Stimulated activated CD8-positive, alpha-beta memory T cell treated with anti-CD3 and anti-CD28 coated beads, Interleukin-12 subunit alpha, Interleukin-12 subunit beta, amount 100 ng/mL, for 1 hour (primary cell): Measurements from ENCODE around the gene DDAH1.
"Not testable (repeated sequence)": the region's sequence is repeated elsewhere in the genome, so short reads cannot be mapped to it uniquely, and the experiment has no call there.

Source experiments
- DNase-seq: peaks from one replicate; pipeline ENCODE4 v3.0.0-alpha.2; 2020; ENCODE audit warnings: low read depth

DDAH1 gene

GRCh38 chr1:85470130-85470529, 5.2 kb upstream of the DDAH1 start:
- not testable (repeated sequence) for DNase-seq

- no peak for DNase-seq
These were observed 3.1 kb upstream of the DDAH1 start for GRCh38 chr1:85467929-85468540.

- no peak for DNase-seq
These were observed 2.1 kb upstream of the DDAH1 start for GRCh38 chr1:85467036-85467435.

- no peak for DNase-seq
These were observed 801 bp upstream of the DDAH1 start for GRCh38 chr1:85465786-85466134.

- DNase-seq, result no peak
These were observed 361 bp downstream of the DDAH1 start for GRCh38 chr1:85464497-85465098.

- no peak for DNase-seq
These were observed 1.0 kb downstream of the DDAH1 start for GRCh38 chr1:85463731-85464496.

- DNase-seq, result no peak
These were observed 1.9 kb downstream of the DDAH1 start for GRCh38 chr1:85462931-85463649.

- DNase-seq, result no peak
These were observed 3.6 kb downstream of the DDAH1 start for GRCh38 chr1:85461216-85461918.

- DNase-seq, result no peak
These were observed 4.3 kb downstream of the DDAH1 start for GRCh38 chr1:85460555-85461088.

GRCh38 chr1:85459290-85459689, 5.7 kb downstream of the DDAH1 start:
- DNase-seq, result no peak

- DNase-seq, result no peak
These were observed 10.7 kb downstream of the DDAH1 start for GRCh38 chr1:85454214-85454613.

- DNase-seq, result no peak
These were observed 11.2 kb downstream of the DDAH1 start for GRCh38 chr1:85453640-85454194.

- no peak for DNase-seq
These were observed 12.0 kb downstream of the DDAH1 start for GRCh38 chr1:85452948-85453347.

- no peak for DNase-seq
These were observed 13.6 kb downstream of the DDAH1 start for GRCh38 chr1:85451236-85451830.

GRCh38 chr1:85450832-85451231, 14.1 kb downstream of the DDAH1 start:
- no peak for DNase-seq

GRCh38 chr1:85449356-85449755, 15.6 kb downstream of the DDAH1 start:
- no peak for DNase-seq

GRCh38 chr1:85448358-85448757, 16.6 kb downstream of the DDAH1 start:
- DNase-seq, result no peak

GRCh38 chr1:85447006-85447943, 17.7 kb downstream of the DDAH1 start:
- no peak for DNase-seq

- no peak for DNase-seq
These were observed 19.1 kb downstream of the DDAH1 start for GRCh38 chr1:85445906-85446305.

GRCh38 chr1:85444381-85444780, 20.6 kb downstream of the DDAH1 start:
- DNase-seq, result no peak
